Liver (tissue), 9 donors: ENCODE data around the gene EEFSEC. TPM values are rescaled to one million over a fixed set of nuclear protein-coding genes. Genes with fewer than 3 reads are reported as not detected.

Source experiments
- DNase-seq: peaks from one replicate; pipeline ENCODE4 v3.0.0-alpha.2; 2017; ENCODE audit warnings: low spot score
- H3K27ac ChIP-seq, 2 donors: one replicate each; pipeline ENCODE4 v1.7.0; 2013; ENCODE audit warnings: inconsistent platforms in 2 of 2, low read length in 2 of 2, control low read depth in 1 of 2, low read depth in 1 of 2, mild to moderate bottlenecking in 1 of 2
- H3K27me3 ChIP-seq, 4 donors: one replicate each; pipeline versions ENCODE4 v1.6.1 to v1.7.0; 2013; ENCODE audit warnings: low read length in 3 of 4, inconsistent platforms in 1 of 4, mild to moderate bottlenecking in 1 of 4, moderate library complexity in 1 of 4; ENCODE audit not compliant: control insufficient read depth in 4 of 4, insufficient read depth in 4 of 4
- H3K36me3 ChIP-seq, 4 donors: one replicate each; pipeline versions ENCODE4 v1.6.1 to v1.7.0; 2013; ENCODE audit warnings: low read length in 3 of 4, mild to moderate bottlenecking in 3 of 4, low read depth in 1 of 4, moderate library complexity in 1 of 4; ENCODE audit not compliant: control insufficient read depth in 4 of 4, insufficient read depth in 3 of 4
- H3K4me1 ChIP-seq, 4 donors: one replicate each; pipeline versions ENCODE4 v1.6.1 to v1.7.0; 2013; ENCODE audit warnings: low read length in 3 of 4, mild to moderate bottlenecking in 3 of 4, moderate library complexity in 1 of 4; ENCODE audit not compliant: control insufficient read depth in 4 of 4, insufficient read depth in 4 of 4
- H3K4me3 ChIP-seq, 3 donors: one replicate each; pipeline versions ENCODE4 v1.6.1 to v1.7.0; 2013; ENCODE audit warnings: low read length in 3 of 3, control low read depth in 1 of 3, low read depth in 1 of 3, mild to moderate bottlenecking in 1 of 3
- H3K9ac ChIP-seq, 2 donors: one replicate each; pipeline ENCODE4 v1.7.0; 2013; ENCODE audit warnings: low read length in 2 of 2, mild to moderate bottlenecking in 2 of 2, moderate library complexity in 2 of 2, control low read depth in 1 of 2, low read depth in 1 of 2
- H3K9me3 ChIP-seq, 4 donors: one replicate each; pipeline versions ENCODE4 v1.6.1 to v1.7.0; 2013; ENCODE audit warnings: low read length in 3 of 4; ENCODE audit not compliant: control insufficient read depth in 4 of 4
- CTCF ChIP-seq: fragments of 150-350 bp; IDR thresholded peaks from 2 replicates; pipeline ENCODE4 v1.5.1; 2017; ENCODE audit warnings: improper control_type of control experiment, low read depth, low read length; ENCODE audit not compliant: missing input control
- EGR1 ChIP-seq, 2 donors: IDR thresholded peaks; 2 replicates each; pipeline ENCODE4 v1.6.1; 2016 to 2018; ENCODE audit warnings: antibody characterized with exemption in 2 of 2, low read depth in 2 of 2
- FOXA1 ChIP-seq: IDR thresholded peaks from 2 replicates; pipeline ENCODE4 v1.6.1; 2016; ENCODE audit warnings: antibody characterized with exemption
- GABPA ChIP-seq, 2 donors: IDR thresholded peaks in 1 of 2; conservative IDR thresholded peaks in 1 of 2; 2 replicates each; pipeline ENCODE4 v1.6.1; 2016; ENCODE audit warnings: antibody characterized with exemption in 2 of 2, mild to moderate bottlenecking in 1 of 2, moderate library complexity in 1 of 2
- HNF4A ChIP-seq, 2 donors: conservative IDR thresholded peaks; 2 replicates each; pipeline ENCODE4 v1.6.1; 2016; ENCODE audit warnings: antibody characterized with exemption in 2 of 2, mild to moderate bottlenecking in 2 of 2
- MAX ChIP-seq: IDR thresholded peaks from 2 replicates; pipeline ENCODE4 v1.6.1; 2016; ENCODE audit warnings: antibody characterized with exemption
- NR2F2 ChIP-seq: IDR thresholded peaks from 2 replicates; pipeline ENCODE4 v1.6.1; 2016; ENCODE audit warnings: antibody characterized with exemption
- RAD21 ChIP-seq, 2 donors: IDR thresholded peaks; 2 replicates each; pipeline ENCODE4 v1.6.1; 2016; ENCODE audit warnings: antibody characterized with exemption in 2 of 2, mild to moderate bottlenecking in 2 of 2
- REST ChIP-seq: IDR thresholded peaks from 2 replicates; pipeline ENCODE4 v1.6.1; 2016; ENCODE audit warnings: antibody characterized with exemption, mild to moderate bottlenecking
- RXRA ChIP-seq, 2 donors: IDR thresholded peaks; 2 replicates each; pipeline ENCODE4 v1.6.1; 2017 to 2018; ENCODE audit warnings: antibody characterized with exemption in 2 of 2, mild to moderate bottlenecking in 1 of 2
- SP1 ChIP-seq: IDR thresholded peaks from 2 replicates; pipeline ENCODE4 v1.6.1; 2018; ENCODE audit warnings: antibody characterized with exemption, mild to moderate bottlenecking
- WGBS: extraction: QIAGEN DNeasy Blood & Tissue Kit; methylation state at CpG from one replicate; pipeline ENCODE4 v1.1.7; 2013; 5-methylcytosine and 5-hydroxymethylcytosine counted together
- polyA plus RNA-seq, 2 donors: library from polyadenylated mRNA; stranded (reverse) in 1 of 2; unstranded in 1 of 2; fragments of 200-250 nt in 1 of 2; fragments of >200 nt in 1 of 2; fragmentation: Nextera tagmentation in 1 of 2; extraction: Ambion mirVana in 1 of 2; gene quantifications; one replicate each; pipeline versions ENCODE4 v1.2.1 to v1.2.3, GENCODE V29; 2013 to 2015
- total RNA-seq, 2 donors: library from RNA; depleted of rRNA; stranded (reverse); fragments of >200 nt; gene quantifications; one replicate each; pipeline ENCODE4 v1.2.3, GENCODE V29; 2014
- donor health status: healthy.
- donor health status: healthy.
- donor health status: healthy.
- donor health status: healthy.
- donor health status: healthy.

EEFSEC gene
- total and polyA plus RNA-seq, 4 donors, result 8.4 to 13.1 (median 10.7) TPM

GRCh38 chr3:128426128-128426921 is 273.0 kb downstream of the EEFSEC start:
- Histone ChIP-seq H3K9ac (no peak overlapping the region), H3K4me1 (peaks cover 0 to 8% (median 4%) of the 10 kb centered on the region in 4 donors), H3K4me3 (peak overlapping the region in 1 of 3 donors; percentile 14), H3K27ac (no peak overlapping the region), H3K36me3 (no peaks in the 10 kb centered on the region), H3K27me3 (no peaks in the 10 kb centered on the region), H3K9me3 (no peaks in the 10 kb centered on the region)
- peak; percentile 74 for DNase-seq
- WGBS, result 8% methylated on average over 66 of the region's 66 CpGs
- TF ChIP-seq REST (no peak), MAX (no peak), NR2F2 (no peak), CTCF (peak; percentile 90), RAD21 (IDR thresholded peaks at IDR 0.05) (peak; percentile 40 to 70), SP1 (no peak), EGR1 (IDR thresholded peaks at IDR 0.05; ENCODE audit: low read depth in 2 of 2) (no peak), FOXA1 (no peak), HNF4A (conservative IDR thresholded peaks at IDR 0.05) (peak in 1 of 2 donors; percentile 25)

DNA sequence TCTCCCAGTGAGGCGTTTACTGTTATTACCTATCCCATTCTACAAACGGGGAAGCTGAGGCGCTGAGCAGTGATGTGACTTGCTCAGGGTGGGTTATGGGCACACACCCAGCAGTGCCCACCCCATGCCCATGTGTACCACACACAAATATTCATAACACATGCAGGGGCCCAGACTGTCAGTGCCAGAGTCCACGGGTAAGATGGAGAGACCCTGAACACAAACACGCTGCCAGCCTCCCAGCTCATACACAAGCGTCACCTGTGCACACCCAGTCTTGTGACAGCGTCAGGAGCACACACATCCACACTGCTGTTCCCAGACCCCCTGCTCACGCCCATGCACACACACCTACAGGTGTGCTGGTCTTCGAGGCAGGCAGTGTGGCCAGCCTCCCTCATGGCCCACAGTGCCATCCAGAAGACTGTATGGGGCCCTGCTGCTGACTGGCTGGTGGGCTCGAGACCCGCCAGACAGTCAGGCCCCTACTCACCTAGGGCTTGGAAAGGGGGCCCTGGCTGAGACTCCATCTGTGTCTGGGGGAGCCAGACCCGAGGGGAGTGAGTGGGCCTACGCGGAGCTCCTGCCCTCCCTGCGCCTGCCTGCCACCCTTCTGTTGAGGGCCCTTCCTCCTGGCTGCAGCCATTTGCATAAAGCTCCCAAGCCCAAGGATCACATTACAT is 274.0 kb downstream of the EEFSEC start:
- no peaks in the 10 kb centered on the region for H3K36me3 ChIP-seq
- DNase-seq, result no peak
- TF ChIP-seq CTCF, result no peak
- no peak for TF ChIP-seq HNF4A (conservative IDR thresholded peaks at IDR 0.05)
- no peak for TF ChIP-seq RXRA (IDR thresholded peaks at IDR 0.05)
- no peak for TF ChIP-seq GABPA (IDR thresholded peaks at IDR 0.05 in 1 of 2, conservative IDR thresholded peaks at IDR 0.05 in 1 of 2)
- no peak for TF ChIP-seq NR2F2
- no peaks in the 10 kb centered on the region for H3K9me3 ChIP-seq
- H3K27me3 ChIP-seq, result peaks cover 0 to 4% (median 0%) of the 10 kb centered on the region in 4 donors
- peaks cover 0 to 8% (median 5%) of the 10 kb centered on the region in 4 donors for H3K4me1 ChIP-seq
- no peak overlapping the region for H3K9ac ChIP-seq
- no peak overlapping the region for H3K4me3 ChIP-seq
- H3K27ac ChIP-seq, result no peak overlapping the region
- WGBS, result 94% methylated on average over 15 of the region's 15 CpGs
